HG02970 (cell line): ENCODE measurements around the gene RBX1.
"Not testable (repeated sequence)": the region's sequence is repeated elsewhere in the genome, so short reads cannot be mapped to it uniquely, and the experiment has no call there.

Experiments used
- ATAC-seq: cut with Tn5 transposase; IDR thresholded peaks from one replicate; pipeline ENCODE4 v1.9.1; 2021; ENCODE audit warnings: mild to moderate bottlenecking, moderate library complexity, moderate number of reproducible peaks; ENCODE audit not compliant: unreplicated experiment, low FRiP score

RBX1 gene

GRCh38 chr22:40967111-40967760, 16.1 kb downstream of the RBX1 start:
- ATAC-seq = no peak

GRCh38 chr22:40972587-40972986, 21.4 kb downstream of the RBX1 start:
- no peak for ATAC-seq

GRCh38 chr22:40973144-40973543, 22.0 kb downstream of the RBX1 start:
- no peak for ATAC-seq

- no peak for ATAC-seq
Measured at GRCh38 chr22:40975366-40975765, 24.2 kb downstream of the RBX1 start.

GRCh38 chr22:40976866-40977700, 25.9 kb downstream of the RBX1 start:
- no peak for ATAC-seq

- ATAC-seq = no peak
Measured at GRCh38 chr22:40979198-40979597, 28.0 kb downstream of the RBX1 start.

GRCh38 chr22:40979871-40980270, 28.7 kb downstream of the RBX1 start:
- ATAC-seq = no peak

GRCh38 chr22:40982482-40983385, 31.6 kb downstream of the RBX1 start:
- no peak for ATAC-seq

GRCh38 chr22:40991298-40991697, 40.1 kb downstream of the RBX1 start:
- ATAC-seq = no peak

GRCh38 chr22:40995821-40996220, 44.6 kb downstream of the RBX1 start:
- no peak for ATAC-seq

GRCh38 chr22:40997520-40997919, 46.3 kb downstream of the RBX1 start:
- no peak for ATAC-seq

- ATAC-seq = no peak
Measured at GRCh38 chr22:41000040-41000565, 48.9 kb downstream of the RBX1 start.

- ATAC-seq = no peak
Measured at GRCh38 chr22:41000941-41001721, 50.0 kb downstream of the RBX1 start.

- no peak for ATAC-seq
Measured at GRCh38 chr22:41001722-41002122, 50.5 kb downstream of the RBX1 start.

GRCh38 chr22:41002386-41002785, 51.2 kb downstream of the RBX1 start:
- not testable (repeated sequence) for ATAC-seq

- no peak for ATAC-seq
Measured at GRCh38 chr22:41003066-41003465, 51.9 kb downstream of the RBX1 start.

GRCh38 chr22:41003976-41004375, 52.8 kb downstream of the RBX1 start:
- ATAC-seq = no peak

GRCh38 chr22:41009222-41009948, 58.2 kb downstream of the RBX1 start:
- ATAC-seq = no peak

- ATAC-seq = no peak
Measured at GRCh38 chr22:41015003-41015402, 63.8 kb downstream of the RBX1 start.
